ENCODE measurements around the gene POTEJ. TPM values are rescaled to one million over a fixed set of nuclear protein-coding genes. Genes with fewer than 3 reads are reported as not detected.
"Not testable (repeated sequence)": the region's sequence is repeated elsewhere in the genome, so short reads cannot be mapped to it uniquely, and the experiment has no call there.

POTEJ gene
- total and polyA plus RNA-seq, 9 donors: 0.11 to 0.12 TPM; not detected in 7

DNA sequence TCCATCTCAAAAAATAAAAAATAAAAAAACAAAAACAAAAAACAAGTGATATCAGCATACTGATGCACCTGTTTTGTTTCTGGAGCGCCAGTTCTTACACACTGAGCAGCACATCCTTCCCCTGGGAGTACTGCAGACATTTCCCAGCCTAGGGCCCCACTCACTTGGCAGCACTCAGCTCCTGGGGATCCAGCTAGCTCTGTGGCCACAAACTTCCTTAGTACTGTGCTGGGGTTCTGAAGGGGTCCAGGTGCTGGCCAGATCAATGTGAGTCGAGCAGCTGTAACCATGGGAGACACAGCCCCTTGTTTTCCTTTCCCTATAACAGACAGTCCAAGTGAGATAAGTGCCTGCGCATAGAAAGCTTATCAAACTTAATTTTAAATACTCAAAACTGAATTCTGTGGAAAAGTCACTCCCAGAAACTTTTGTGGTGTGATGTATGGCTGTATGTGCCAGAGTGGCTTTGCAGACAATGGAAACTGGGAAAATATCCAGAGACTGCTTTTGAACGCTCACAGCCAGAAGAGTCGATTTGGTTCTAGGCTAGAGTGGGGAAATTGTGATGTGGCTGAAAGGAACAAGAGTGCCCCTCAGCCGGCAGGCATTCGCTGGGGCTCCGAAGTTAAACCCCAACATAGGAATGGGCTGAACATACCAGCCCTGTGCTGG, 20.9 kb upstream of the POTEJ start:
- H3K27me3 ChIP-seq; H3K36me3 ChIP-seq; H3K4me3 ChIP-seq; H3K4me1 ChIP-seq (ENCODE audit: insufficient read depth); H3K9me3 ChIP-seq; intact Hi-C loops (cut with DNase I); H3K27ac ChIP-seq; DNase-seq: not testable (repeated sequence)
- WGBS, 3 donors: 10 to 13% (median 11%) methylated on average over 5 of the region's 8 CpGs

GRCh38 chr2:130590842-130591359, 20.3 kb upstream of the POTEJ start:
- DNase-seq; H3K36me3 ChIP-seq; H3K27ac ChIP-seq; H3K4me3 ChIP-seq; H3K27me3 ChIP-seq; intact Hi-C loops (cut with DNase I); H3K9me3 ChIP-seq; H3K4me1 ChIP-seq (ENCODE audit: insufficient read depth): not testable (repeated sequence)
- 12 to 14% (median 14%) methylated on average over 5 to 7 of the region's 7 CpGs for WGBS, 3 donors

GRCh38 chr2:130592791-130593414, 18.3 kb upstream of the POTEJ start:
- intact Hi-C loops (cut with DNase I); H3K9me3 ChIP-seq; H3K4me1 ChIP-seq (ENCODE audit: insufficient read depth); DNase-seq; H3K27me3 ChIP-seq; H3K27ac ChIP-seq; H3K4me3 ChIP-seq; H3K36me3 ChIP-seq: not testable (repeated sequence)
- WGBS, 3 donors: 7 to 19% (median 13%) methylated on average over 7 to 11 of the region's 40 CpGs

GRCh38 chr2:130594011-130594410, 17.2 kb upstream of the POTEJ start:
- H3K27me3 ChIP-seq; H3K4me1 ChIP-seq (ENCODE audit: insufficient read depth); intact Hi-C loops (cut with DNase I); DNase-seq; H3K27ac ChIP-seq; H3K9me3 ChIP-seq; H3K4me3 ChIP-seq; H3K36me3 ChIP-seq: not testable (repeated sequence)
- 68 to 100% methylated on average over 1 to 2 of the region's 4 CpGs; no CpG with 5 or more reads in 1 of the 3 donors for WGBS, 3 donors

GRCh38 chr2:130596757-130597156, 14.5 kb upstream of the POTEJ start:
- H3K4me1 ChIP-seq (ENCODE audit: insufficient read depth); intact Hi-C loops (cut with DNase I); DNase-seq; H3K4me3 ChIP-seq; H3K27me3 ChIP-seq; H3K36me3 ChIP-seq; H3K9me3 ChIP-seq; H3K27ac ChIP-seq: not testable (repeated sequence)
- WGBS, 3 donors: 74 to 80% methylated on average over 2 of the region's 6 CpGs; no CpG with 5 or more reads in 1 of the 3 donors

DNA sequence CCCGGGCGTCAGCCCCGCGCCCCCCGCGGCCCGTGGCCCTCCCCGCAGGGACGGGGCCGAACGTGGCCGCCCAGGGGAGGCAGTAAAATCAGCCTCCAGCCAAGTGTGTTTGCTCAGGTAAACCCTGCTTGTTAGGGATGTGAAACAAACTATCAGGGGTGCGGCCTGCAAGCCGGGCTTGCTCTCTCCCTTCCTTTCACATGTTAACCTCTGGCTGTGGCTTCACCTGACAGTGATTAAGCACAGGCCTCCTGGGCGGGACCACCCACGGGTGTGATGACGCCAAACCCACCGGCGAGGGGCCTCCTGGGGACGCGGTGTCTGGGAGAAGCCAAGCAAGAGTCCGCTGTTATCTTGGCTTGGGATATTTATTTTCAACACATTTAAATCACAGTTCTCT, 13.2 kb upstream of the POTEJ start:
- 17% methylated on average over 1 of the region's 22 CpGs; no CpG with 5 or more reads in 2 of the 3 donors for WGBS, 3 donors
- H3K27me3 ChIP-seq; intact Hi-C loops (cut with DNase I); H3K9me3 ChIP-seq; H3K4me1 ChIP-seq (ENCODE audit: insufficient read depth); H3K27ac ChIP-seq; H3K36me3 ChIP-seq; H3K4me3 ChIP-seq; DNase-seq: not testable (repeated sequence)

DNA sequence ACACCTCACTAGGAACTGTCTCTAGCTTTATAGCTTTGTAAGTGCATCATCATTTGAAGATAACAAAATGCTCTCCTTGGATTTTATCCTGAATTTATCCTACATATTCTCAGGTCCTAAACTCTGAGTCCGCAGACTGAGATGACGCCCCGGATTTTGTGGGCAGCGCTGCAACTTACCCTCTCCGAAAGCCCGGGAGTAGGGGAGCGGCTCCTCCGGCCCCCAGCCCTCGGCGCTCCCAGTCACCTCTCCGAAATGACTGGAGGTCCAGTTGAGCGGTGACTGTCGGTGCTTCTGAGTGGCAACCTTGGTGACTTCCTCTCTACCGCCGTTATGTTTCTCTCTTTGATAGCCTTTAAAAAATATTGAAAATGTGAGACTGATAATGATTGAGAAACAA, 12.8 kb upstream of the POTEJ start:
- H3K36me3 ChIP-seq; H3K27ac ChIP-seq; H3K27me3 ChIP-seq; H3K4me3 ChIP-seq; intact Hi-C loops (cut with DNase I); H3K4me1 ChIP-seq (ENCODE audit: insufficient read depth); H3K9me3 ChIP-seq; DNase-seq: not testable (repeated sequence)
- 64 to 72% (median 67%) methylated on average over 11 to 13 of the region's 15 CpGs for whole genome bisulfite sequencing, 3 donors

DNA sequence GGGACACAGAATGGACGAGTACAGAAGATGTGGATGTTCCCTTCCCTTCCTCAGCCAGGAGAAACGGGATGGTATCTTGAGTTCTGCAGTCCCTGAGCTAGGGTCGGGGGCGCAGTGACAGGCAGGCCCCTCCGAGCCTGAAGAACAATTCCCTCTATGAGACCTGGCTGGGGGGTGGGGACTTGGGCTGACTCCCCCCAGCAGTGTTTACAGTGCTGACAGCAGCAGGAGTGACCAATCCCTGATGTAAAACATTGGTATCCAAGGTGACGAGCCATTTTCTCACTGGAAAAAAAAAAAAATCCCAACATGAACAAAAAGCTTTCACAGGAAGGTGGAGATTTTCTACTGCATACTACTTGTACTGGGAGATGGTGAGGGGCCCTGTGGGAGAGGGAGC, 11.8 kb upstream of the POTEJ start, which contains the start of gene CFC1:
Gene CFC1, minus strand, starts transcription at position 183 of the 400 bp plus-strand sequence. CDS start 288 bp downstream, outside the sequence.
- H3K4me1 ChIP-seq (ENCODE audit: insufficient read depth); intact Hi-C loops (cut with DNase I); H3K27me3 ChIP-seq; H3K4me3 ChIP-seq; H3K27ac ChIP-seq; DNase-seq; H3K9me3 ChIP-seq; H3K36me3 ChIP-seq: not testable (repeated sequence)
- no CpG with 5 or more reads among the region's 6 CpGs for WGBS, 3 donors

- H3K36me3 ChIP-seq; H3K27ac ChIP-seq; H3K27me3 ChIP-seq; H3K9me3 ChIP-seq; H3K4me3 ChIP-seq; intact Hi-C loops (cut with DNase I); H3K4me1 ChIP-seq (ENCODE audit: insufficient read depth); DNase-seq: not testable (repeated sequence)
- WGBS, 3 donors: 82 to 96% (median 89%) methylated on average over 8 to 9 of the region's 9 CpGs
Observed at GRCh38 chr2:130599926-130600325, 11.3 kb upstream of the POTEJ start.

DNA sequence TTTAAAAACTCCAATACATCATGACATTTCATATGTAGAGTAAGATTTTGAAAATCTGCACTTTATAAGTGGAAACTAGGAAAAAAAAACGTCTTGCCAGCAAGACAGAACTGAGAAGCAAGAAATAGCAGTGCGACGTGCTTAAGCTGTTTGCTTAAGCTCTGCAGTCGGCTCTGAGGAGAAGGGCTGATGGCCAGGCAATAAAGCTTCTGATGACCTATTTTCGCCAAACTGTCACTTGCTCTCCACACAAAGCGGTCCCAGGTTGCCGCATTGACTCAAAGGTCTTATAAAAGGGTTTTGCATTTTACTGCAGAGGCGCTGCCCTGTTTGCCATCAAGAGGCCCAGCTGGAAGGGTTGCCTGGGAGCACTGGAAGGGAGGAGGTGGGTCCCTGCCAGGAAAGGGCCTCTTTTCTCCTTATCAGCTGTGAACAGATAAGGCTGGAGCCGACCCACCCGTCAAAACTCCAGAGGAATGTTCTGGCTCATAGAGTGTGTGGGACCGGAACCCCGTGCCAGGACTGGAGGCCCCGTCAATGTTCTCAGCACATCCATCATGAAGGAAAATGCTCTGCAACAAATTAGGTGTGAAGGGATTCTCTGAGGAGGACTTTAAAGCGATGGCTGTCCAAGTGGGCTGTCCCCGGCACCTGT, 9.5 kb upstream of the POTEJ start:
- H3K4me1 ChIP-seq (ENCODE audit: insufficient read depth); H3K4me3 ChIP-seq; H3K27ac ChIP-seq; H3K27me3 ChIP-seq; DNase-seq; H3K36me3 ChIP-seq; H3K9me3 ChIP-seq; intact Hi-C loops (cut with DNase I): not testable (repeated sequence)
- whole genome bisulfite sequencing, 3 donors: 20 to 33% (median 27%) methylated on average over 5 to 6 of the region's 15 CpGs

- H3K4me1 ChIP-seq (ENCODE audit: insufficient read depth); H3K36me3 ChIP-seq; H3K27ac ChIP-seq; DNase-seq; H3K9me3 ChIP-seq; intact Hi-C loops (cut with DNase I); H3K4me3 ChIP-seq; H3K27me3 ChIP-seq: not testable (repeated sequence)
- WGBS, 3 donors: 95% methylated on average over 4 of the region's 17 CpGs; no CpG with 5 or more reads in 2 of the 3 donors
Observed at GRCh38 chr2:130608276-130609001, 2.8 kb upstream of the POTEJ start.
